Measurements from ENCODE around the gene VTN. TPM values are rescaled to one million over a fixed set of nuclear protein-coding genes. Genes with fewer than 3 reads are reported as not detected.
A peak's percentile ranks its signal among the peaks of the same experiment; 100 is the strongest.

VTN gene
- total RNA-seq, 1 donor, result 0.09 TPM

- no peak for TF ChIP-seq CTCF (IDR thresholded peaks at IDR 0.05; ENCODE audit: insufficient read depth, low read length)
- DNase-seq (ENCODE audit: low read depth), result peak; percentile 28
- H3K4me3 ChIP-seq (ENCODE audit: low read depth, low read length), result no peak overlapping the region
Observed at GRCh38 chr17:28327709-28328108, 42.4 kb downstream of the VTN start.

GRCh38 chr17:28327031-28327607, 43.0 kb downstream of the VTN start:
- TF ChIP-seq CTCF (IDR thresholded peaks at IDR 0.05; ENCODE audit: insufficient read depth, low read length), result no peak
- DNase-seq (ENCODE audit: low read depth), result no peak
- no peak overlapping the region for H3K4me3 ChIP-seq (ENCODE audit: low read depth, low read length)

- TF ChIP-seq CTCF (IDR thresholded peaks at IDR 0.05; ENCODE audit: insufficient read depth, low read length), result no peak
- DNase-seq (ENCODE audit: low read depth), result no peak
- no peak overlapping the region for H3K4me3 ChIP-seq (ENCODE audit: low read depth, low read length)
Observed at GRCh38 chr17:28326114-28326513, 44.0 kb downstream of the VTN start.

- TF ChIP-seq CTCF (IDR thresholded peaks at IDR 0.05; ENCODE audit: insufficient read depth, low read length), result no peak
- no peak overlapping the region for H3K4me3 ChIP-seq (ENCODE audit: low read depth, low read length)
- DNase-seq (ENCODE audit: low read depth), result no peak
Observed at GRCh38 chr17:28325211-28325610, 44.9 kb downstream of the VTN start.

GRCh38 chr17:28324781-28325180, 45.3 kb downstream of the VTN start:
- H3K4me3 ChIP-seq (ENCODE audit: low read depth, low read length), result no peak overlapping the region
- no peak for TF ChIP-seq CTCF (IDR thresholded peaks at IDR 0.05; ENCODE audit: insufficient read depth, low read length)
- DNase-seq (ENCODE audit: low read depth), result no peak

GRCh38 chr17:28324267-28324745, 45.8 kb downstream of the VTN start:
- no peak for TF ChIP-seq CTCF (IDR thresholded peaks at IDR 0.05; ENCODE audit: insufficient read depth, low read length)
- H3K4me3 ChIP-seq (ENCODE audit: low read depth, low read length), result no peak overlapping the region
- DNase-seq (ENCODE audit: low read depth), result no peak

Data from fibroblast of the aortic adventitia (primary cell).